Left renal pelvis (tissue), 4 donors: ENCODE data around the gene ICAM4. TPM values are rescaled to one million over a fixed set of nuclear protein-coding genes. Genes with fewer than 3 reads are reported as not detected.

ENCODE experiments used
- DNase-seq, 4 donors: peaks; one replicate each; pipeline ENCODE4 v3.0.0-alpha.2; 2013; ENCODE audit warnings: low read depth in 4 of 4, low spot score in 3 of 4
- polyA plus RNA-seq, 4 donors: library from polyadenylated mRNA; unstranded; fragments of 120-200 nt; gene quantifications; one replicate each; pipeline ENCODE4 v1.2.1, GENCODE V29; 2013; ENCODE audit not compliant: insufficient read length in 4 of 4

ICAM4 gene
- polyA plus RNA-seq, 4 donors: 0.36 to 1.5 (median 0.45) TPM

DNA sequence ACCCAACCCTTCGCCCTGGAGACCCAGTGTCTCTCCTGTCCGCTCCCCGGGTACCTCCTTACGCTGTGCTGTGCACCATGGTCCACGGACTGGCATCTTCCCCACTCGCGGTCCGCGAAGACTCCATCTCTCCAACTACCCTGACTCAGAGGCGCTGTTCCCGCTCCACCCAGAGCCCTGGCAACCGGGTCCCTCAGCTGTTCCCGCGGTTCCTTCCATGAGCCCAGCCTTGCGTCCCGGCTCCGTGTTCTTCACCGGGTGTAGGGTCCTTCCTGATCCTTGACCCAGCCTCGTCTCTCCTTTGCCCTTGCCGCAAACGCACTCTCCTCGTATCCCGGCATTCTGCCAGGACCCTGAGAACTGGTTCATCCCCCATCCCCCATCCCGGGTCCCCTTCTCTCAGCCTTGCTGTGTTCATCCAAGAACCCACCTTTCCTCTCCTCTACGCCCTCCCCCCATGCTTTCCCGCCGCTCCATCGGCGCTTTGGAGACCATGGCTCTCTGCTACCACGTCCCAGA, 3.7 kb downstream of the ICAM4 start:
- DNase-seq: no peak

DNA sequence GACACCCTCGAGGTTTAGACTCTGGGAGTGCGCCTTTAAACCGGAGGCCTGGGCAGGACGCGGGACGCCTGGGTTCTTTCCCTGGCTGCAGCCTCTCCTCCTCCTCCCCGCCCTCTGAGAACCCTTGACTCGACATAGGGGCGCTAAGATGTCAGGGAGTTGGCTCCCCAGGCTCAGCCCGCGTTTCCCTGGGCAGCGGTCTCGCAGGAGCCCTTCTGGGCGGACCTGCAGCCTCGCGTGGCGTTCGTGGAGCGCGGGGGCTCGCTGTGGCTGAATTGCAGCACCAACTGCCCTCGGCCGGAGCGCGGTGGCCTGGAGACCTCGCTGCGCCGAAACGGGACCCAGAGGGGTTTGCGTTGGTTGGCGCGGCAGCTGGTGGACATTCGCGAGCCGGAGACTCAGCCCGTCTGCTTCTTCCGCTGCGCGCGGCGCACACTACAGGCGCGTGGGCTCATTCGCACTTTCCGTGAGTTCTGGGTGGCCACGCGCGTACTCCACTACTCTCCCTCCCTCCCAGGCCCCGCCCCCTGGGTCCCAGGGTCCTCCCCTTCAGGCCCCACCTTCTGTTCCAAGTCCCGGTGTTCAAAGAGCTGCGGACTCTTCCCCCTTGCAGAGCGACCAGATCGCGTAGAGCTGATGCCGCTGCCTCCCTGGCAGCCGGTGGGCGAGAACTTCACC, 4.3 kb downstream of the ICAM4 start:
- DNase-seq: no peak

DNA sequence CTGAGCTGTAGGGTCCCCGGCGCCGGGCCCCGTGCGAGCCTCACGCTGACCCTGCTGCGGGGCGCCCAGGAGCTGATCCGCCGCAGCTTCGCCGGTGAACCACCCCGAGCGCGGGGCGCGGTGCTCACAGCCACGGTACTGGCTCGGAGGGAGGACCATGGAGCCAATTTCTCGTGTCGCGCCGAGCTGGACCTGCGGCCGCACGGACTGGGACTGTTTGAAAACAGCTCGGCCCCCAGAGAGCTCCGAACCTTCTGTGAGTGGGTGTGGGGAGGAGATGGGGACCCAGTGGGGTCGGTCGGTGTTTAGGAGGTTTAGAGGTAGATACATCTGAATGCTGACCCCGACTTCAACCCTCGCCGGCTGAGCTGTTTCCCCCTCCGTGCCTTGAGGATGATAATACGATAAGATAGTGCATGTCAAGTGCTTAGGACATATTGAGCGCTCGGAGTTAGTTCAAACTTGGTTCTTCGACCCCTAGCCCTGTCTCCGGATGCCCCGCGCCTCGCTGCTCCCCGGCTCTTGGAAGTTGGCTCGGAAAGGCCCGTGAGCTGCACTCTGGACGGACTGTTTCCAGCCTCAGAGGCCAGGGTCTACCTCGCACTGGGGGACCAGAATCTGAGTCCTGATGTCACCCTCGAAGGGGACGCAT, 4.9 kb downstream of the ICAM4 start:
- no peak for DNase-seq

DNA sequence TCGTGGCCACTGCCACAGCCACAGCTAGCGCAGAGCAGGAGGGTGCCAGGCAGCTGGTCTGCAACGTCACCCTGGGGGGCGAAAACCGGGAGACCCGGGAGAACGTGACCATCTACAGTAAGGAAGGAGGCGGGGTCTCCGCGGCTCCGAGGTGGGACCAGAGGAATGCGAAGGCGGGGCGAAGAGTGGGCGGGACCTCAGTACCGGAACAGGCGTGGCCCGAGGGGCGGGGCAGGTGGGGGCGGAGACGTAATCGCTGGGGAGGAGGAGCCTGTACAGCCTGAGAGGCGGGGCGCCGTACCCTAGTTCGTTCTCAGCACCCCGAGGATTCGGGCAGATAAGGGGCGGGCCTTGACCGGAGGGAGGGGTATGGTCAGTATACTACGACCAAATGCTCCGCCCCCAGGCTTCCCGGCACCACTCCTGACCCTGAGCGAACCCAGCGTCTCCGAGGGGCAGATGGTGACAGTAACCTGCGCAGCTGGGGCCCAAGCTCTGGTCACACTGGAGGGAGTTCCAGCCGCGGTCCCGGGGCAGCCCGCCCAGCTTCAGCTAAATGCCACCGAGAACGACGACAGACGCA, 5.5 kb downstream of the ICAM4 start:
- DNase-seq: no peak

DNA sequence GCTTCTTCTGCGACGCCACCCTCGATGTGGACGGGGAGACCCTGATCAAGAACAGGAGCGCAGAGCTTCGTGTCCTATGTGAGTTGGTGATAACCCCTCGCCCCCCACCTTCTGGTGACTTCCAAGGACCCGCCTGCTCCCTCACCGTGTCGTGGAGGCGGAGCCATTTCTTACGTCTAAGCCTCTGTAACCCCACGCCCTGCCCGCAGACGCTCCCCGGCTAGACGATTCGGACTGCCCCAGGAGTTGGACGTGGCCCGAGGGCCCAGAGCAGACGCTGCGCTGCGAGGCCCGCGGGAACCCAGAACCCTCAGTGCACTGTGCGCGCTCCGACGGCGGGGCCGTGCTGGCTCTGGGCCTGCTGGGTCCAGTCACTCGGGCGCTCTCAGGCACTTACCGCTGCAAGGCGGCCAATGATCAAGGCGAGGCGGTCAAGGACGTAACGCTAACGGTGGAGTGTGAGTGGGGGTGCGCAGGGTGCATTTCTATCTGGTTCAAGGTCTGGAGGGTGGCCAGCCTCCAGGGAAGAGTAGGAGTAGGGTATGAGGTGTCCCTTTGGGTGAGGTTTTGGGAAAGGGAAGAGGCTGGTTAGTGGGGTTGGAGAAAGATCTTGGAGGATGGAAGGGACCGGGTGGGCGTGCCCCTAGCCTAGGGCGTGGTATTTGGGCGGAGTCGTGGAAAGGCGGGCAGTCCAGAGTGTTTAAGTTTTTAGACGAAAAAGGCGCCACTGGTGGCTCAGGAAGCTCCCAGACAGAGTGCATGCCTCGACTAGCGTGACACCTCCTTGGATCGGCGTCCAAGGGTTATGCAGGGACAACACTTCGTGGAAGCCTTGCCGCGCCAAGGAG, 6.3 kb downstream of the ICAM4 start:
- no peak for DNase-seq

DNA sequence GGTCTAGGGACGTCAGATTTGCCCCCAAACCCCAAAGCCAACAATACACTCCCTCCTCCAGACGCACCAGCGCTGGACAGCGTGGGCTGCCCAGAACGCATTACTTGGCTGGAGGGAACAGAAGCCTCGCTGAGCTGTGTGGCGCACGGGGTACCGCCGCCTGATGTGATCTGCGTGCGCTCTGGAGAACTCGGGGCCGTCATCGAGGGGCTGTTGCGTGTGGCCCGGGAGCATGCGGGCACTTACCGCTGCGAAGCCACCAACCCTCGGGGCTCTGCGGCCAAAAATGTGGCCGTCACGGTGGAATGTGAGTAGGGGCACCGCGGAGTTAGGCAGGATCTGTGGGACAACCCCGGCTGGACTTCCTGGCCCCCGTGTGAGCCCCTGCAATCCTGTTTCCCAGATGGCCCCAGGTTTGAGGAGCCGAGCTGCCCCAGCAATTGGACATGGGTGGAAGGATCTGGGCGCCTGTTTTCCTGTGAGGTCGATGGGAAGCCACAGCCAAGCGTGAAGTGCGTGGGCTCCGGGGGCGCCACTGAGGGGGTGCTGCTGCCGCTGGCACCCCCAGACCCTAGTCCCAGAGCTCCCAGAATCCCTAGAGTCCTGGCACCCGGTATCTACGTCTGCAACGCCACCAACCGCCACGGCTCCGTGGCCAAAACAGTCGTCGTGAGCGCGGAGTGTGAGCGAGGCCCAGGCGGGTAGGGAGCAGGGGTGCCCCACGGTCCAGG, 7.0 kb downstream of the ICAM4 start:
- DNase-seq: no peak

DNA sequence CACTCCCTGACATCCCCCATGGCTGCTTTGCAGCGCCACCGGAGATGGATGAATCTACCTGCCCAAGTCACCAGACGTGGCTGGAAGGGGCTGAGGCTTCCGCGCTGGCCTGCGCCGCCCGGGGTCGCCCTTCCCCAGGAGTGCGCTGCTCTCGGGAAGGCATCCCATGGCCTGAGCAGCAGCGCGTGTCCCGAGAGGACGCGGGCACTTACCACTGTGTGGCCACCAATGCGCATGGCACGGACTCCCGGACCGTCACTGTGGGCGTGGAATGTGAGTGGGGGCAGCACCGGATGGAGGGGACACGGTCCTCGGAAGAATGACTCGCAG, 7.6 kb downstream of the ICAM4 start:
- DNase-seq: no peak

DNA sequence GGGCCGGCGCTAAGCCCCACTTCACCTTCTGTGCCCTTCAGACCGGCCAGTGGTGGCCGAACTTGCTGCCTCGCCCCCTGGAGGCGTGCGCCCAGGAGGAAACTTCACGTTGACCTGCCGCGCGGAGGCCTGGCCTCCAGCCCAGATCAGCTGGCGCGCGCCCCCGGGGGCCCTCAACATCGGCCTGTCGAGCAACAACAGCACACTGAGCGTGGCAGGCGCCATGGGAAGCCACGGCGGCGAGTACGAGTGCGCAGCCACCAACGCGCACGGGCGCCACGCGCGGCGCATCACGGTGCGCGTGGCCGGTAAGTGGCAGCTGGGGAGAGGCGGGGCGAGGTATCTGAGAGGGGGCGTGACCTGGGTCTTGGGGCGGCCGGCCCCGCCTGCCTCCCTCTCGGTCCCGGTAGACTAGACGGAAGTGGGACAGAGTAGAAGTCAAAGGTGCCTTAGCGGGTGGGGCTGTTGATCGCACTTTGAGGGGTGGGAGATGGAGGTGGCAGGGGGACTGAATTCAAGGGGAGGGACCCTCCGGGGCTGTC, 8.6 kb downstream of the ICAM4 start:
- DNase-seq: no peak

DNA sequence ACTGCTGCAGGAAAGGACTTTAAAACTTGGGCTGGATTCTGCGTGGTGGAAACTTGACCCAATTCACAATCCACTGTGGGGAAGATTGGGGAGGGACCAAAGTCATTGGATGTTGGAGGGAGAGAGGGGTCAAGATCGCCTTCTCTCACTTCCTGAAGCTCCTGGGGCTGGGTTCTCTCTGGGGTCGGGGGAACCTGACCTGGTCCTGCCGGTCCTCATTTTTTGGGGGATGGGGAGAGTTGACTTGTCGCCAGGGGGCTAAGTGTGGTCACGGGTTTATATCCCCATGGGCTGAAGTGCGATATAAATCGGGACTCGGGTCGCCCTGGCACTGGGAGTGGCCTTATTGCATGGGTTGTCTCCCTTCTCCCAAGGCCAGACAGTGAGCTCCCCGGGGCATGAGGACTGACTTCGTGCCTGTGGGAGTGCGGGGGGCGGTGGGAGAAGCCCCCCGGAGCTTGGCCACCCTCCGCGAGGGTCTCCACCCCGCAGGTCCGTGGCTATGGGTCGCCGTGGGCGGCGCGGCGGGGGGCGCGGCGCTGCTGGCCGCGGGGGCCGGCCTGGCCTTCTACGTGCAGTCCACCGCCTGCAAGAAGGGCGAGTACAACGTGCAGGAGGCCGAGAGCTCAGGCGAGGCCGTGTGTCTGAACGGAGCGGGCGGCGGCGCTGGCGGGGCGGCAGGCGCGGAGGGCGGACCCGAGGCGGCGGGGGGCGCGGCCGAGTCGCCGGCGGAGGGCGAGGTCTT, 9.3 kb downstream of the ICAM4 start:
- no peak for DNase-seq

DNA sequence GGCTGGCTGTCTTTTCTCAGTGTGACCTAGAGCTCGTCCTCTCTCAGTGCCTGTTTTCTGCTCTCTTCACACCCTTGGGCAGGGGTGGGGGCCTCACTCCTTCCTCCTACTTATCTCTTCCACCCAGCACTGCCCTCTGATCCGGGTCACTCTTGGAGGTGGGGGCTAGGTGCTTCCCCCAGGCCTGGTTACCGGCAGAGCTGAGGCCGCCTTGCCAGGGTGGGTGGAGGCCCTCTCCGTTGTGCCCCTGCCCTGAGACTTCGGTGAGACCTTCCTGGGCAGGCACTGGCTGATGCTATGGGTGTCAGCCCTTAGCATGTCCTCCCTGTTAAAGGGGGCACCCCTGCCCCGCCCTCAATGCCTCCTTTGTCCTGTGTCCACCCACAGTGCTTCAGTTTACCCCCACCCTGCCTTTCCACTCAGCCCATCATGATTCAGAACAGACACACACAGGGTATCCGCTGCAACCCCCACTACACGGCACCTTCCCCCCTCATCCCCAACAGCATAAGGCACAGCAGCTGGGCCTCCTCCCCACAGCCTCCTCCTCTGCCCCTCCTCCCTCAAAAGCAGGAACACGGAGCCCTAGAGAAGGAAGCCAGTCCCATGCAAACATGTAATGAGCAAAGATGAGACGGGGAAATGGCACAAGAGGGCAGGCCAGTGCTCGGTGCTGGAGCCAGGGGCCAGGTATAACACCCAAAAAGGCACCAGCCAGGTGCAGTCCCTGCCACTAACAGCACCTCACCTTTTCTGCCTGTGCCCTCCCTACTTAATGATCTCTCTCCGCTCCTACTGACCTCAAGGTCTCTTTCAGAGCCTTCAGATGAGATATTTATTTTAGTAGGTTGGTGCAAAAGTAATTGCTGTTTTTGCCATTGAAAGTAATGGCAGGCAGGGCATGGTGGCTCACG, 13.0 kb downstream of the ICAM4 start:
- no peak for DNase-seq

DNA sequence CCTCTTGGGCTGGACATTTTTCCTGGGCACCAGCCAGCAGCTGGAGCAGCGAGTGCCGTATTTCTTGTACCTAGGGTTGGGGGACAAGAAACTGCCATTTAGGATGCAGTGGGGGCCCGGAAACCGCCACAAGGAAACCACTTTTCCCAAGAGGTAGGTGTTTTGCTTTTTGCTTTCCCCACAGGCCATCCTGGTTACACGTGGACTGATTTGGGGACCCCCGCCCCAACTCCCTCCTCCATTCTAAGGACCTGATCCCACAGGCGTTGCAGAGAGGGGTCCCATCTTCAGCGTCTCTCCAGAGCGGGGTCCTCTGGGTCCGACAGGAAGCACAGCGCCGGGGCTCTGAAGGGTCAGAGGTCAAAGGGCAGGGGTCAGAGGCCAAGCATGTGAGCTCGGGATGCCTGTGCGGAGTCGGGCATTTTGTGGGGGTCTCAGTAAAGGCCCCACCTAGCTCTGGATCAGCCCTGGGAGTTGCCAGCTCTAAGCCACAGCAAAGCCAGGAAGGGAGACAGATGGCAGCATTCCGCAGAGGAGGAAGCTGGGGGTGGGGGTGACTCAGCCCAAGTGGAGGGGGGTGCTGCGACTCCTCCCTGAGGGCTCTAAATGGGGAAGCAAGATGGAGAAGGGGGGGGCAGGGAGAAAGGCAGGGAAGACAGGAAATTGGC, 18.5 kb downstream of the ICAM4 start:
- no peak for DNase-seq

DNA sequence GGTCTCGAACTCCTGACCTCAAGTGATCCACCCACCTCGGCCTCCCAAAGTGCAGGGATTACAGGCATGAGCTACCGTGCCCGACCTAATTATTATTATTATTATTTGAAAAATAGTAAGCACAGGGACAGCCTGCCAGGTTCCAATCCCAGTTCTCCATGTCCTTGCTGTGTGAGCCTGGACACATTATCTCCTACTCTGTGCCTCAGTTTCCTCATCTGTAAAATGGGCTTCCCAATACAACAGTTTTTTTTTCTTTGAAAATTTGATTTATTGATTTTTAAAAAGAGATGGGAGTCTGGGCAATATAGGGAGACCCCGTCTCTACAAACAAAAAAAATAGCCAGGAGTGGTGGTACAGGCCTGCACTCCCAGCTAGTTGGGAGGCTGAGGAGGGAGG, 19.6 kb downstream of the ICAM4 start:
- DNase-seq: no peak

DNA sequence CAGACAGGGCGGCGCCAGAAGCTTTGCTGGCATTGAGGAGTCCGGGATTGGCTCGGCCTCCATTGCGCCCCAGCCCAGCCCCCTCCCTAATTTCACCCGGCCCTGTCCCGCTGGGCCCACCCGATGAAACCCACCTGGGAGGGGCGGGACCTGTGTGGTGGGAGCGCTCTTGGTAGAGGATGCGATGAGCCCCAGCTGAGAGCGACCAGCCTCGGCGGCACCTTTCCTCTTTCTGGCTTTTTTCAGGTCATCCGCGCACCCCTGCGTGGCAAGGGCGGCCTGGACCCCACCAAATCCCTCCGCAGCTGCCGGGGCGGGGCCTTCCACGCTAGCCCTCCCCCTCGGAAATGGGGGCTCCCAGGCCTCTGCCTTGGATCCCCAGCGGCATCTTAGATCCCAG, 22.7 kb downstream of the ICAM4 start, which contains the start of gene ZGLP1:
Gene ZGLP1, minus strand, starts transcription at position 393 of the 400 bp plus-strand sequence.
- DNase-seq: no peak

DNA sequence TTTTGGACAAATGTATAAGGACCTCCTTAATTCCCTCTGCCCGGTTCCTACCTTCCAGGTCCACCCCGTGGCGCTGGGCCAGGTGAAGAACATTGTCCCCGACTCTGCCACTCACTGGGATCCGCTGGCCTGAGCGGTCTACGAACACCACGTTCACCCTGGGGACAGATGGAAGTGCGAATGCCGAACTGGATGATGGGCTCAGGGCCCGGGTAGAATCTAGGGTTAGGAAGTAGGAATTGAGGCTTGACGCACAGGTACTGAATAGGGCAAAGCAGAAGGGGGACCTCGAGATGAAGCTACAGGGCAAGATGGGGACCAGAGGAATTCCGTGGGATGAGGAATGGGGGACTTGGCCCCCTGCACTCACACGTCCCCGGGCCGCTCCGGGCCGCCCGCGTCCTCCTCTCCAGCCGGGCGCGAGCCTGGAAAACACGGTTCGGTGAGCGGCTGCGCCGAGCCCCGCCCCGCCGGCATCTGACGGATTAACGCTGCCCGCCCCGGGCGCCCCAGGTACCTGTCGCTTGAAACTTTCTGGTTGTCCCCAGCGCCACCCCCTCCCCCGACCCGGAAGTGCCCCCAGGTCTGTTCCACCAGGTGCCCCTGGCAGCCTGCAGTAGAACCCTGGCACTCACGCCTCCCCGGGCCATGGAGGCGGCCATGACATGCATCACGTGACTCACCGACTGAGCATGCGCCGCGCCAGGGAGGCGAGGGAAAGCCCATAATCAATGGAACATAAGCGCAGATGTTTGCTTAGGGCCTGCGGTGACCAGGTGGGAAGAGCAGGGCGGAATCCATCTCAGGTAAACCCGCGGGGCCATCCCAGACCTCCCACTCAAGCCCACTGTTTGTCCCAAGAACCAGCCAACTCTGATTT, 28.8 kb downstream of the ICAM4 start, which contains the start of gene FDX2:
Gene FDX2, minus strand, starts transcription at position 681 of the 880 bp plus-strand sequence. Its CDS starts 19 bp downstream, at position 662.
- DNase-seq: no peak

DNA sequence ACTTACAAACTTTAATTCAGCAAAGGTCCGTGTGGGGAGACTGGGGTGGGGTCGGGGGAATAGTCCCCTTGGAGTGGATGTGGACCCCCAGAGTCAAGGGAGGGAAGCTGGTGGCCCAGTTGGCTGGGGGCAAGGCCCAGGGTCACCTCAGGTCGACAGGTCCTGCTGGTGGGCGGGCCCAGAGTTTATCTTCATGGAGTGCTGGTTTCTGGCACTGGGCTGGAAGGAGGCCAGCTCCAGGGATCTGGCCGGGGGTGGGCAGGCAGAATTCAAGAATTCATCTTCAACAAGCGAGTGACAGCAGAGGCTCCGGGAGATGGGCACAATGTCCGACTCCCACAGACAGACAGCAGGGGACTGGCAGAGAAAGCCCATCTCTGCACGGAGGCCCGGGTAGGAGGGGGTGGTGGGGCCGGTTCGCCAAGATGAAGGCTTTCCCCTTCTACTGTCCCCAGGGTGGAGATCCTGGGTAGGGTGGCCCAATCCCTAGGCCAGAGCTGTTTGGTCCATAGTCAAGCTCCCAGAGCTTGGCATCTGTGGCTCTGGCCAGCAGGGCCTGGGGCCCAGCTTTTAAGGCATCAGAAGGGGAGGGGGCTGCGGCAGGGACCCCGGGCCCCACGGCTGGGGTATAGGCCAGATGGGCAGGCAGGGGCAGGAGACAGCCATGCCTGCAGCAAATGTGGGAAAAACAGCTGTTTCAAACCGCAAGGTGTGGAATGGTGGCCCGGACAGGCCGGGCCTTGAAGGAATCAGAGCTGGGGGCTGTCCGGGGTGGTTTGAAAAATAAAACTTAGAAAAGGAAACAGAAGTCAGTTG, 29.7 kb downstream of the ICAM4 start:
- DNase-seq: no peak
